Epidermal melanocyte (primary cell): ENCODE measurements around the gene SSTR5.

ENCODE experiments used
- DNase-seq: peaks from one replicate; pipeline ENCODE4 v3.0.0; 2011; ENCODE audit warnings: low spot score; ENCODE audit not compliant: insufficient read length

The SSTR5 gene

DNA sequence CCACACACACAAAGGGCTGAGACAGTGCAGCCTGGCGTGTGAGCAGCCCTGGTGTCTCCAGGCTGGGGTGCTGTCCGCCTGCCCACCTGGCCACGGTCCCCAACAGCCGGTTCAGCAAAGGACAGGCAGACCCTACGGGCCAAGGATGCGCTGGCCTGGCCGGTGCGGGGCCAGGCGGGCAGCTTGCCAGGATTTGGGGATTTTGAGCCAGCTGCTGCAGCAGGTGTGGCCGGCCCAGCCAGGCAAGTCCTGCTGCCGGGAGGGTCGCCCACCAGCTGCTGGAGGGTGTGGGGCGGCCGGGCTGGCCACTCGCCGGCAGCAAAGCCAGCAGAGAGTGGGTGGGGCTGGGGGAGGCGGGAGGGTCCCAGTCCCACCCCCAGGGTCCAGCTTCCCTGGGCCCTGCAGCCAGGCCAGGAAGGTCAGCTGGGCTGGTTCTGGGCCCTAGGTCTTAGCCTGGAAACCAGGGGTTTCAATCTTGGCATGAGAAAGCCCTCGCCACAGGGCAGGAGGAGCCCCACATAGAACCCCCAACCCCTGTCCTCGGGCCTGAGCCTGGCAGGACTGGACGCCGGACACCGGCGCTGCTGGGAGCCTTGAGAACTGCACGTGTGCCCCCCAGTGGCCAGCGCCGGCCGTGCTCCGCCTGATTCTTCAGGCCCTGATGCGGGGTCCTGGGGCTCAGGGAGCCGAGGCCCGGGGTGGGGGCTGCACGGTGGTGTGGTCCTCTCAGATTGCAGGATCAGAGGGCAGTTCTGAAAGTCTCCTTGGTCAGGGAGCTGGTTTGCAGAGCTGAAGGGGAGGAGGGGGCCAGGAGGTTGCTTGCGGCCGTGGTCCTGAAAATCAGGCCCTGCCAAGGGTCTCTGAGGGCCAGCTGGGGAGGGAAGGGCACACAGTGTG is 17.6 kb upstream of the SSTR5 start:
- peak; percentile 87 for DNase-seq

GRCh38 chr16:1055557-1055924 is 17.0 kb upstream of the SSTR5 start:
- no peak for DNase-seq

DNA sequence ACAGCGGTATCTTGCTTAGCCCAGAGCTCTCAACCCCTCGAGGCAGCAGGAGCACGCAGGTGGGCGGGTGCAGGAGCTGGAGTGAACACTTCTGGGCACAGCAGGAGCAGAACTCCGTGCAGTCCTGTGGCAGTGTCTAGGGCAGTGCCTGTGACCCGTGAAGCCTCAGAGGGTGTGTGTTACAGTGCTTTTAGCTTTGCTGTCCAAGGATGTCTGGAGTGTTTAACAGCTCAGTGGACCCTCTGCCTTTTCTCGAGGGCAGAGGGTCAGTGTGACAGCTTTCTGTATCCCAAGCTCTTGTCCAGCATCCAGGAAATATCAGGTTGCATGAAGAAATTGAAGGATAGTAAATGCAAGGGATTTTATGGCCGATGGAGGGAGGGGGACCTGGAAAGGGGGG is 16.4 kb upstream of the SSTR5 start:
- no peak for DNase-seq

- DNase-seq: no peak
Observed at GRCh38 chr16:1057252-1057932, 15.2 kb upstream of the SSTR5 start.

- no peak for DNase-seq
Observed at GRCh38 chr16:1058216-1058615, 14.3 kb upstream of the SSTR5 start.

DNA sequence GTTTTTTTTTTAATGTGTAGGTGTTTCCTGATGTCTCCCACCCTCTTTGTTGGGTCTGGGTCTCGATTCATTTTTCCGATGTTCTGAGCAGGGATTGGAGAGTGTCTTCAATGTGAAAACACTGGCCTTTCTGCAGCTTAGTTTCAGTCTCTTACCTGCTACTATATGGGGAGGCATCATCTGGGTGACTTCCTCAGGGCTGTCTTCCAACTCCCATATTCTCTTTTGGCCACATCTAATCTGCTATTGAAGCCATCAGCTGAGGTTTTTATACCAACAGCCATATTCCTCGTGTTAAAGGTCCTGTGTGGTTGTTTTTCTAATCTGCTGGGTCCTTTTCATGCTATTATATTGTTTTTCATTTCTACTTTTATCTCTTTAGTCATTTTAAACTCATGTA is 13.2 kb upstream of the SSTR5 start:
- no peak for DNase-seq

DNA sequence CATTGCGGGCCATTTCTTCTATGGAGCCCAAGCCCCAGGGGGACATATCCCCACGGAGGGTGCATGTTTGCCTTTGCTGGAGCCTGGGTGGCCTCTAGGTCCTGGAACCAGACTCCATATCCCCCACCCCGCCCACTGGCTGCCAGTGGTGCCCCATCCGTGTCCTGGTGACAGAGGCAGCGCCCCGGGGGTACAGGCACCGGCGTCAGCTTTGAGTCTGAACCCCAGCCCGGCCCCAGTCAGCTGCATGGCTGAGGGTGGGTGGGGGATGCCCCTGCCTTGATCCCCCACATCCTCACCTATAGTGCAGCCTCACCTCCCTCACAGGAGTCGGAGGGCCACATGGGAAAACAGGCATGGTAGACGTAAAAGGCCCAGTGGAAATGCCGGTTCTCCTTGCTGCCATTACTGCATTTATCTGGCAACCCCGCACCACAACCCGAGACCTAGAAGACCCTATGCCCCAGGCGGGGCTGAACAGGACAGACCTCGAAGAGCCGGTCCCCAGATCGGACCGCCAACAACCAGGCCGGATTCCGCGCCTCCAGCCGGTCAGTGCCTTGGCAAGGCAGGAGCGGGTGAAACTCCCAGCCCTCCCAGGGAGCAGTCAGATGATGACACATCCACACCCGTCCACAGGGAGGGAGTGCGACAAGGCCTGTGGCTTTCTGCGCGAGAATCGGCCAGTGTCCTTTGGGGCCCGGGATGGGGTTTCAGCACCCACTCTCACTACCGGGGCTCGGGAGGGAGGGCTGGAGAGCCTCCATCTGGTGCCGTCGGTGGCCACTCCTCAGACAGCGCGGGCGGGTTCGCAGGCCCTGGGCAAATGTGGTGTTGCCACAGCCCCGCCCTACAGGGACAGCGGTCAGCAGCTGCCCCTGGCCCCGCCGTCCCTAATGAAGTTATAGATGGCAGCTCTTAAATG is 11.9 kb upstream of the SSTR5 start:
- DNase-seq: no peak

DNA sequence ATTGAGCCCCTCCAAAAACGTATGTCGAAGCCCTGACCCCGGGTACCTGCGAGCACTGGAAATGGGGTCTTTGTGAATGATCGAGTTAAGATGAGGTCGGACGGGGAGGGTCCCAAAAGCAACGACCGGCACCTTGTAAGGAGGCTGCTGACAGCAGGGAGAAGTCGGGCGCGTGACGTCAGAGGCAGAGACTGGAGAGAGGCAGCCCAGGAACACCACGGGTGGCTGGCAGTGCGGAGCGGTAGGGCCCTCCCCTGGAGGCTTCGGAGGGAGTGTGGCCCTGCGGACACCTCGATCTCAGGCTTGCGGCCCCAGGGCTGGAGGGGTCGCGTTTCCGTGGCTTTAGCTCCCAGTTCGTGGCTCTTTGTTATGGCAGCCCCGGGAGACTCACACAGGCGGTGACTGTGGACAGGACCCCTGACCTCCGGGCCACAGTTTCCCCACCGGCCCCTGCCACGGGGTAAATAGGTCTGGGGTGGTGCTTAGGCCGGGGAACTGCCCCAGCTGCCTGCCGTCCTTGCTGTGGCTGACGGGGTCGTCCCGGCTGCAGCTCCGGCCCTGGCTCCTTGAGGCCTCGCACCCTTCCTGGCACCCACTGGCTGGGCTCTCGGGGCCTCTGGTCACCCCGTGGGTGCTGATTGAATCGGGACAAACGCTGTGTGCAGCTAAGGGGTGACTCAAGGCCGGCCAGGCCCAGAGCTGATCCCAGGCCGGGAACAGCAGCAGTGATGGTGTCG is 10.6 kb upstream of the SSTR5 start:
- no peak for DNase-seq

DNA sequence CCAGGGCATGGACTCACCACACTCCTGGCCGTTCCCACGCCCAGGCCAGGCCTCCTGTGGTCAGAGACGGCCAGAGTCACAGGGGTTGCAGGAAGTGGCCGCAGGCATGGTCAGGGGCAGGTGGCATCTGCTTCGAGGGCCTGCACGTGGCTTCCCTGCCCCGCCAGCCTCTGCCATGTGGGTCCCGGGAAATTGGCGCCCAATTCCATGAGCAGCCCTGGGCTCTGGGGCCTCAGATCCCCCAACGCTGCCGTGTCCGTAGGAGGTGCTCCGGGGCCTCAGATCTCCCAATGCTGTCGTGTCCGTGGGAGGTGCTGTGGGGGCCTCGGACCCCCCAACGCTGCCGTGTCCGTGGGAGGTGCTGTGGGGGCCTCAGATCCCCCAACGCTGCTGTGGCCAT is 9.7 kb upstream of the SSTR5 start:
- no peak for DNase-seq

- DNase-seq: no peak
Observed at GRCh38 chr16:1063728-1064127, 8.8 kb upstream of the SSTR5 start.

GRCh38 chr16:1065469-1066128 is 6.9 kb upstream of the SSTR5 start:
- DNase-seq: no peak

GRCh38 chr16:1066584-1067172 is 5.9 kb upstream of the SSTR5 start:
- DNase-seq: no peak

GRCh38 chr16:1067629-1068028 is 4.9 kb upstream of the SSTR5 start:
- DNase-seq: no peak

GRCh38 chr16:1068451-1068850 is 4.1 kb upstream of the SSTR5 start:
- DNase-seq: no peak

DNA sequence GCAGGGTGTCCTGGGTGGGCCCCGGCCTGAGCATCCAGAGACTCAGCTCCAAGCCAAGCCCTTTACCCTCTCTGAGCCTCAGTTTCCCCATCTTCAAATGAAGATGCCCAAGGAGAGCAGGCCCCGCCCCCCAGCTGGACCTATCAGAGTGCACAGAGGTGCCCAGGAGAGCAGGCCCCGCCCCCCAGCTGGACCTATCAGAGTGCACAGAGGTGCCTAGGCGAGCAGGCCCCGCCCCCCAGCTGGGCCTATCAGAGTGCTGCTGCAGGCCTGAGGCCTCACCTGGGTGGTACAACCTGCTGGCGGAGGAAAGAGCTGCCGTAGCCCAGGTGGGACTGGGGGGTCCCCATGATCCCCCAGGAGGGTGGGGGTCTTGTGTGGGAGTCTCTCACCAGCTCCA is 3.4 kb upstream of the SSTR5 start:
- DNase-seq: no peak

- DNase-seq: no peak
Observed at GRCh38 chr16:1070084-1070863, 2.3 kb upstream of the SSTR5 start.

DNA sequence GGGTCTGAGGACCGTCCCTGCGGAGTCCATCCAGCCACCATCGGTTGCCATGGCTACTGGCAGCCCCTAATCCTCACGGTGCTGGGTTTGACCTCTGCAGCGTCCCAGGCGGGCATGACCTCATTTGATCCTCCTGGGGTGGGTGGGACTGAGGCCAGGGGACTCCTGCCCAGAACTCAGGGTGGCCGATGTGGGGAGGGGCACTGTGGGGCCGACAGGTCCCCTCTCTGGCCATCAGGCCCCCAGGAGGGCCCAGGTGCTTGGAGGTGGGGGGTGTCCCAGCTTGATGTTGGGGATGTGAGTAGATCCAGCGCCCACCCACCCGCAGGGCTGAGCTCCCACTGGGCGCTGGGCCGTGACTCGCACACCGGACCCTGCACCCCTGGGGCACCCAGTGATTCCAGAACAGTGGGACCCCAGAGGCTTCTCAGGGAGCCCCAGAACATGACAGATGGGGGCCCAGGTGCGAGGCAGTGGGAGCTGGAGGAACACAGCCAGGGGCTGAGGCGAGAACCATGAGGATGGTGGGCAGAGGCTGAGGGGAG is 1.6 kb upstream of the SSTR5 start:
- no peak for DNase-seq

DNA sequence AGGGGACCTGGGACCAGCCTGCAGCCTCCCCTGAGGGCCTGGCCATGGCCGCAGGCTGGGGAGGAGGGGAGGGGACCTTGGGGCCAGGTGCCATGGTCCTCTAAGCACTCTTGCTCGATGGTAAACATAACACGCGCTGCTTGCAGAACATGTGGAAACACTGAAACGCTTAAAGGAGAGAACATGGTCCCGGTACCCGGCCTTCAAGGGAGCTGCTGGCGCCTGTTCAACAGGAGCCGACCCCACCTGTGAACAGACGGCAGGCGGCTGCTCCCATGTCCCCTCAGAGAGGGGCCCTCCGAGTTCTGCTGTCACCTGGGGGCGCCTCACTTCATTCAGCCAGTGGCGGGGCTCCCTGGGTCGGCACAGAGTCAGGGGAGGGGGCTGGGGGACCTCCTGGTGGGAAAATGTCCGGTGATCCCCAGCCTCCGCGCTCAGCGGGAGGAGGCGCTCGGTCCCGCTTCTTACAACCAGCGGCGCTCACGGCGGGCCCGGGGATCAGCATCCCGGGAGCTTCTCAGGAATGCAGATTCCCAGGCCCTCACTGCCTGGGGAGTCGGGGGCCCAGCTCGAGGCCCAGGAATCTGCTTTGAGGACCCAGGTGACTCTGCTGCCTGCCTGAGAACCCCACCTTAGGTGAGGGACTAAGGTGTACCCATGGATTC is 854 bp upstream of the SSTR5 start:
- DNase-seq: no peak

- no peak for DNase-seq
Observed at GRCh38 chr16:1073262-1073558, 663 bp downstream of the SSTR5 start.
